NCI-H1105 treated with DMSO at 0.1 percent for 48 hours (cell line): Measurements from ENCODE around the gene APOE.
"Not testable (repeated sequence)": the region's sequence is repeated elsewhere in the genome, so short reads cannot be mapped to it uniquely, and the experiment has no call there.

Experiments
- DNase-seq: peaks from one replicate; lab custom pipeline; 2025; lab: John Stamatoyannopoulos, UW

APOE gene

DNA sequence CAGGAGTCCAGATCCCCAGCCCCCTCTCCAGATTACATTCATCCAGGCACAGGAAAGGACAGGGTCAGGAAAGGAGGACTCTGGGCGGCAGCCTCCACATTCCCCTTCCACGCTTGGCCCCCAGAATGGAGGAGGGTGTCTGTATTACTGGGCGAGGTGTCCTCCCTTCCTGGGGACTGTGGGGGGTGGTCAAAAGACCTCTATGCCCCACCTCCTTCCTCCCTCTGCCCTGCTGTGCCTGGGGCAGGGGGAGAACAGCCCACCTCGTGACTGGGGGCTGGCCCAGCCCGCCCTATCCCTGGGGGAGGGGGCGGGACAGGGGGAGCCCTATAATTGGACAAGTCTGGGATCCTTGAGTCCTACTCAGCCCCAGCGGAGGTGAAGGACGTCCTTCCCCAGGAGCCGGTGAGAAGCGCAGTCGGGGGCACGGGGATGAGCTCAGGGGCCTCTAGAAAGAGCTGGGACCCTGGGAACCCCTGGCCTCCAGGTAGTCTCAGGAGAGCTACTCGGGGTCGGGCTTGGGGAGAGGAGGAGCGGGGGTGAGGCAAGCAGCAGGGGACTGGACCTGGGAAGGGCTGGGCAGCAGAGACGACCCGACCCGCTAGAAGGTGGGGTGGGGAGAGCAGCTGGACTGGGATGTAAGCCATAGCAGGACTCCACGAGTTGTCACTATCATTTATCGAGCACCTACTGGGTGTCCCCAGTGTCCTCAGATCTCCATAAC lies at the start of gene APOE:
Gene APOE, plus strand, starts transcription at position 360 of the 724 bp plus-strand sequence. CDS start 829 bp downstream, outside the sequence.
- no peak for DNase-seq

DNA sequence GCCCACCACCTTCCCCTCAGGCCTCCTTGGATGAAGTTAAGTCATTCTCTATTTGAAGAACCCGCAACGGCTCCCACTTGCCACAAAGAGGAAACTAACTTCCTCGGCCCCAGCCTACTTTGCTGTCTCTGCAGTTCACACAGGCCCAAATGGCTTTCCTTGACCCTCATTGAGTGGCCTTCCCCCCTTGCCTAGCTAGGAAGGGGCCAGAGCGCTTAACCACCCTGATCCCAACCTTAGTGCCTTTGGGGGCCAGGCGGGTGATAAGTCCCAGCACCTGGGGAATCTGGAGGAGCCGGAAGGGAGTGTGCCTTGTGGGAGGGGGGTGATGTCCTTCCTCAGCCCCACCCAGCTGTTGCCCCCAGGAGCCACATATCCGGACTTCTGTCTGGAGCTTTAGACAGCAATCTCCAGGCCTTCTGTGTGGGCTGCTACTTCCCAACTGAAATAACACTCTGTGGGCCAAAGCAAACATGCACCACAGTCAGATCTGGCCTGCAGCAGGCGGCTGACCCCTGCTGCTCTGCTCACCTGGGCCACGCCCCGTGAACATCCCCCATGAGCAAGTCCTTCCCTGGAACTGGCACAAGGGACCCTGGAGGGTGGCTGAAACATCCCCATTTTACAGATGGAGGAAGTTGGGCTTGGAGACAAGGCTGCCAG lies 49.0 kb upstream of the APOE start:
- DNase-seq: no peak

DNA sequence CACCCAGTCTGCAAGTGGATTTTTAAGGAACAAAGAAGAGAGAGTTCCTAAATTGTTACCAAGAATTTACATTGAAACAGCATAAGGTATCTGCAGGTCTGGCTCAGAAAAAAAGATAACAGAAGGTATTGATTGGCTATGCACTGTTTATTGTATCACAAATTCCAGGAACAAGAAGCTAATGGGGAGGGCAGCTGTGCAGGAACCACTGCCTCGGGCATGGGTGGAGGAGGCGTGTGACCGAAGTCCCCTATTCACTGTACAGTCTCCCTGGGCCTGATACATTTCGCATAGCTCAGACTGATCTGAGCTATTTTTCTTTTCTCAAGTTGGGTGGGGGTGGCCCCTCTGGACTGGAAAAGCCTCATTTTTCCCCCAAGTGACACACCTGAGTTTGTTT lies 47.8 kb upstream of the APOE start:
- no peak for DNase-seq

DNA sequence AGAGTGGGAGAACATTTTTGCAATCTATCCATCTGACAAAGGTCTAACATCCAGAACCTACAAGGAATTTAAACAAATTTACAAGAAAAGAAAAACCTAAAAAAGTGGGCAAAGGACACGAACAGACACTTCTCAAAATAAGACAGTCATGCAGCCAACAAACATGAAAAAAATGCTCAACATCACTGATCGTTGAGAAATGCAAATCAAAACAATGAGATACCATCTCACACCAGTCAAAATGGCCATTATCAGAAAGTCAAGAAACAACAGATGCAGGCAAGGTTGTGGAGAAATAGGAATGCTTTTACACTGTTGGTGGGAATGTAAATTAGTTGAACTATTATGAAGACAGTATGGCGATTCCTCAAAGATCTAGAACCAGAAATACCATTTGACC lies 44.0 kb upstream of the APOE start:
- DNase-seq: not testable (repeated sequence)

DNA sequence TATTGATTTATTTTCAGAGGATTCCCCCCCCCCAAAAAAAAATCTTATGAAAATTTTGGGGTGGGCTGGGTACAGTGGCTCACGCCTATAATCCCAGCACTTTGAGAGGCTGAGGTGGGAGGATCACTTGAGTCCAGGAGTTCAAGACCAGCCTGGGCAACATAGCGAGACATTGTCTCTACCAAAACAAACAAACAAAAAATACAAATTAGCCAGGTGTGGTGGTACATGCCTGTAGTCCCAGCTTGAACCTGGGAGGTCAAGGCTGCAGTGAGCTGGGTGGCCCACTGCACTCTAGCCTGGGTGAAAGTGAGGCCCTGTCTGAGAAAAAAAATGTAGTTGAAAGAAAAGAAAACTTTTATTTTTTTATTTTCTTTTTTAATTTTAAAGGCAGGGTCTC lies 41.6 kb upstream of the APOE start:
- no peak for DNase-seq

DNA sequence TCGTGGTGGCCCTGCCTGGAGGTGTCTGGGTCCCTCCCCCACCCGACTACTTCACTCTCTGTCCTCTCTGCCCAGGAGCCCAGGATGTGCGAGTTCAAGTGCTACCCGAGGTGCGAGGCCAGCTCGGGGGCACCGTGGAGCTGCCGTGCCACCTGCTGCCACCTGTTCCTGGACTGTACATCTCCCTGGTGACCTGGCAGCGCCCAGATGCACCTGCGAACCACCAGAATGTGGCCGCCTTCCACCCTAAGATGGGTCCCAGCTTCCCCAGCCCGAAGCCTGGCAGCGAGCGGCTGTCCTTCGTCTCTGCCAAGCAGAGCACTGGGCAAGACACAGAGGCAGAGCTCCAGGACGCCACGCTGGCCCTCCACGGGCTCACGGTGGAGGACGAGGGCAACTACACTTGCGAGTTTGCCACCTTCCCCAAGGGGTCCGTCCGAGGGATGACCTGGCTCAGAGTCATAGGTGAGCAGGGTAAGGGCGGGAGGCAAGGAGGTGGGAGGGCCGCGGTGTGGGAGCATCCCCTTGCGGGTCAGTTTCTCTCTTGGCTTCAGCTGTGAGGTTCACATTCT lies 40.3 kb upstream of the APOE start:
- DNase-seq: no peak

DNA sequence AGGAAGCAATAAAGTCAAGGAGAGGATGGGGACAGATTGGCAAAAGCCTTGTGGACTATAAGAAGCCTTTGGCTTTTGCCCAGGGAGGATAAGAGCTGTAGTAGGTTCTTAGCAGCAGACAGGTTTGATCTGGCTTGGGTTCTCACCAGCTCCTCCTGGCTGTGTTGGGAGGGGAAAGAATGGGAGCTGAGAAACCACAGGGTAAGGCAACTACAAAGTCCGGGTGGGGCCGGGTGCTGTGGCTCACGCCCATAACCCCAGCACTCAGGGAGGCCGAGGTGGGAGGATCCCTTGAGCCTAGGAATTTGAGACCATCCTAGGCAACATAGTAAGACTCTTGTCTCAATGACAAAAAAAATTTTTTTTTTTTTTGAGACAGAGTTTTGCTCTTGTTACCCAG lies 38.9 kb upstream of the APOE start:
- DNase-seq: no peak

DNA sequence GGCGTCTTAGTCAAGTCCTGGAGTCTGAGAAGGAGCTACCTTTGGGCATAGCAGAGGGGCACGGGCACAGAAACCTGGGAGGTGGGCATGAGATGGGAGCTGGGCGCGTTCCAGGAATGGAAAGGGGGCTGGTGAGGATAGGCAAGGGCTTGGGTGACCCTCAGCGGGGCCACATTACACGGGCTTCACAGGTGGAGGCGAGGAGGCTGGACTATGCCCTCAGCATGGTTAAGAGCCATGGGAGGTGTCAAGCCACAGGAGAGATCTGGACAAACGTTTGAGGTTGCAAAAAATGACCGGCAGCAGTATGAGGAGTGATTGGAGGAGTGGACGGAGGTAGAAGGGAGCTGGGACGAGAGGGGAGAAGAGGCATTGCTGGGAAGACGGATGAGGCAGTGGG lies 38.0 kb upstream of the APOE start:
- no peak for DNase-seq

DNA sequence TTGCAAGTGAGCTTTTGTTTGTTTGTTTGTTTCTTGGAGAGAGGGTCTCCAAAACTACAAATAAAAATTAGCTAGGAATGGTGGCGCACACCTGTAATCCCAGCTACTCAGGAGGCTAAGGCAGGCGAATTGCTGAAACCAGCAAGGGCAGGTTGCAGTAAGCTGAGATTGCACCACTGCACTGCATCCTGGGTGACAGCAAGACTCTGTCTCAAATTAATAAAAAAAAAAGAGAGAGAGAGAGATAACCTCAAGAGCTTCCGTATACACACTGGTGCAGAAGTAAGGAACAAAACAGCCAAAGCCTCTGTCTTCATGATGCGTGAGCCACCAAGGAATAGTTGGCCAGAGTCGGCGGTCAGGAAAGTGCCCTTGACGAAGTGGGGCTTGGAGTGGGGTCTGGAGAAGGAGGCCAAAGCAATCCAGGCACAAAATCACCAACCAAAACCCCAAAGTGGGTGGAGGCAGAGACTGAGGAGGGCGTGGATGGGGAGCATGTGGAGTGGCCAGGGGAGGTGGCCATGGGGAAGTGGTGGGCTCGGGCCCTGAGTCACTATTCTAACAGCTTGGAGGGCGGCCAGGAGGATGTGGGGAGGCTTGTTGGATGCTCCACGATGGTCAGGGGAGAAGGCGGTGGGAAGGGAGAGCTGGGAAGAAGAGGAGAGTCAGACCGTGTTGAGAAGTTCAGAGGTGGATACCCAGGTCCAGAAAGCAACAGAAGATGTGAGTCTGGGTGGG lies 35.7 kb upstream of the APOE start:
- DNase-seq: no peak

DNA sequence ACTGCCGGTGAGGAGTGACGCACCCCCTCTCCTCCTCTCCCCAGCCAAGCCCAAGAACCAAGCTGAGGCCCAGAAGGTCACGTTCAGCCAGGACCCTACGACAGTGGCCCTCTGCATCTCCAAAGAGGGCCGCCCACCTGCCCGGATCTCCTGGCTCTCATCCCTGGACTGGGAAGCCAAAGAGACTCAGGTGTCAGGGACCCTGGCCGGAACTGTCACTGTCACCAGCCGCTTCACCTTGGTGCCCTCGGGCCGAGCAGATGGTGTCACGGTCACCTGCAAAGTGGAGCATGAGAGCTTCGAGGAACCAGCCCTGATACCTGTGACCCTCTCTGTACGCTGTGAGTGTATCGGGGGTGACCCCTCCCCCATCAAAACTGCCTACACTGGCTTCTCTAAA lies 33.8 kb upstream of the APOE start:
- DNase-seq: no peak

DNA sequence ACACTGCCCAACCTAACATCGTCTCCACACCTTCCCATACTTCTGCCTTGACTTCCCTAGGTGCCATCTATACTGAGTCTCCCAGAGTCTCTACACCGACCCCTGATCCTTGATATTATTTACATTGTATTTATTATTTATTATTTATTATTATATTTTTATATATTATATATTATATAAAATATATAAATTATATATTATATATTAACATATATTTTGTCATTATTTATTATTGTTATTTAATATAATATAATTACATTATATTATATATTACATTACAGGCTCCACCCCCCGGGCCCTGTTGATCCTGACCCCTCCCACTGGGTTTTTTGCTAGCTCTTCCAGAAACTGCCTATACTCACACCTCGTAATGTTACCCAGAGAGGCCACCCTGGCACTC lies 32.9 kb upstream of the APOE start:
- no peak for DNase-seq

DNA sequence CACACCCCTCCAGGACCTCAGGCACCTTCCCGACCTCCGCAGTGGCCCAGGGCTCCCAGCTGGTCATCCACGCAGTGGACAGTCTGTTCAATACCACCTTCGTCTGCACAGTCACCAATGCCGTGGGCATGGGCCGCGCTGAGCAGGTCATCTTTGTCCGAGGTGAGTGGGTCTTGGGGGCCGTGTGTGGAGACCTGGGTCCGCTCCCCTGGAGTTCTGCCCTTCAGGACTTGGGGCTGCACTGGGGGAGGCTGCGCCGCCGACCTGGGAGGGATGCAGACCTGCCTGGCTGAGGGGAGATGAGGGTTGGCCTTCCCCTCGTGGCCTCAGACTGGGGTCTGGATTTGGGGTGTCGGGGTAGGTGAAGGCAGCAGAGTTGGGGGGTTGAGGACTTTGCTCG lies 31.3 kb upstream of the APOE start:
- no peak for DNase-seq

DNA sequence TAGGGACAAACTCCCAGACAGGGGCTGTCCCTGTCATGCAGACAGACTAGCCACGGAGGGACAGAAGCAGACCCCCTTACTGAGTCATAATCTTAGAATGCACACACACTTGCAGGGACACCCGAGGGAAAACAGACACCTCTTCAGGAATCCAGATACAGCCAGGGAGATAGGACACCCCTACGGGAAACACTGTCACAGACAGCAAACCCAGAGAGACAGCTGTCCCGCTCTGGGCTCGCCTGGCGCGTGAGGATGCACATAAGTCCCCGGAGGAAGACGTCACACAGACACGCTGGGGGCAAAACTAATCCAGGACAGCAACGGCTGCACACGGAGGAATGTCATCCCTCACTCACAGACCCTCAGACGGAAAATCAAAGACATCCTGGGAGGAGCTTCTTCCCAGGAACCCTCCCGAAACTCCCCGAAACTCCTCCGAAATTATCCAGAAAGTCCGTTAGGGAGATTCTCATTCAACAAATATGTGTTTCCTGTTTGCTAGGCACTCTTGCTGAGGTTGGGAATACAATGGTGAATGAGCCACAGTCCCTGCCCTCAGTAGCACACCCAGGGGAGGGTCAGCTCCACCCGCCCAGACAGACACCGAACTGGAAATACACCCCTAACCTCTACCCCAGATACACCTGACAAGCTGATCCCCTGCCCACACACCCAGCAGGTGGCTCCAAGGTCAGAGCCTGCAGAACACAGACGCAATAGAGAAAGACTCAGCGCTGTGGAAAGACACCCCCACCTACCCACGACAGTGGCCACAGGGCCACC lies 29.7 kb upstream of the APOE start:
- no peak for DNase-seq

DNA sequence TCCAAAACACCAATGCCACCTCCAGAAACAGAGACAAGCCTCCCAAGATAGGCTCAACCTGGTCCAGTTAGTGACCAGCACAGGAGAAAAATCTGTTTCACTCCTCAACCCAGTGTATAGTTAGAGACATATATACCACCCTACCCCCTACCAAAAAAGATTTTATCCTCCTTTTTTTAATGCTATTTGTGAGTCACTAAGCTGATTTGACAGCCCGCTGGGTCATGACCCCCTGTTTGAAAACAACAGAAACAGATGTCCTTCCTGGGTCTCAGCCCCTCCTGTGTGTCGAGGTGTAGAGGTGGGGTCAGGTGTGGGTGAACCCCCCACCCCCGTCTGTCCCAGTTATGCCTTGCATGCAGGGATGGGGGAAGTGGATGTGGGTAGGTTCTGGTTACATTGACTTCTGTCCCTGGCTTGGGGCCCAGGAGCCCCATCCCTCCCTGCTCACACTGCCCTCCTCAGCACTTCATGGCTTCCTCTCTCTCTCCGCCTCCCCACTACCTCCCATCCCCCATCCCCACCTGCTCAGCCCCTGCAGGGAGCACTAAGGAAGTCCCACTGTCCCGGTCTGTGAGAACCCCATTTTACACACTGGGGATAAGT lies 28.6 kb upstream of the APOE start:
- no peak for DNase-seq

DNA sequence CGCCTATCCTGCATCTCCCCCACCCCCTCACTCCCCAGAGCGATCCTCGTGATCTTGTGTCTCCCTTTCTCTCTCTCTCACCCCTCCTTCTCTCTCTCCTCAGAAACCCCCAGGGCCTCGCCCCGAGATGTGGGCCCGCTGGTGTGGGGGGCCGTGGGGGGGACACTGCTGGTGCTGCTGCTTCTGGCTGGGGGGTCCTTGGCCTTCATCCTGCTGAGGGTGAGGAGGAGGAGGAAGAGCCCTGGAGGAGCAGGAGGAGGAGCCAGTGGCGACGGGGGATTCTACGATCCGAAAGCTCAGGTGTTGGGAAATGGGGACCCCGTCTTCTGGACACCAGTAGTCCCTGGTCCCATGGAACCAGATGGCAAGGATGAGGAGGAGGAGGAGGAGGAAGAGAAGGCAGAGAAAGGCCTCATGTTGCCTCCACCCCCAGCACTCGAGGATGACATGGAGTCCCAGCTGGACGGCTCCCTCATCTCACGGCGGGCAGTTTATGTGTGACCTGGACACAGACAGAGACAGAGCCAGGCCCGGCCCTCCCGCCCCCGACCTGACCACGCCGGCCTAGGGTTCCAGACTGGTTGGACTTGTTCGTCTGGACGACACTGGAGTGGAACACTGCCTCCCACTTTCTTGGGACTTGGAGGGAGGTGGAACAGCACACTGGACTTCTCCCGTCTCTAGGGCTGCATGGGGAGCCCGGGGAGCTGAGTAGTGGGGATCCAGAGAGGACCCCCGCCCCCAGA lies 27.3 kb upstream of the APOE start:
- DNase-seq: no peak

DNA sequence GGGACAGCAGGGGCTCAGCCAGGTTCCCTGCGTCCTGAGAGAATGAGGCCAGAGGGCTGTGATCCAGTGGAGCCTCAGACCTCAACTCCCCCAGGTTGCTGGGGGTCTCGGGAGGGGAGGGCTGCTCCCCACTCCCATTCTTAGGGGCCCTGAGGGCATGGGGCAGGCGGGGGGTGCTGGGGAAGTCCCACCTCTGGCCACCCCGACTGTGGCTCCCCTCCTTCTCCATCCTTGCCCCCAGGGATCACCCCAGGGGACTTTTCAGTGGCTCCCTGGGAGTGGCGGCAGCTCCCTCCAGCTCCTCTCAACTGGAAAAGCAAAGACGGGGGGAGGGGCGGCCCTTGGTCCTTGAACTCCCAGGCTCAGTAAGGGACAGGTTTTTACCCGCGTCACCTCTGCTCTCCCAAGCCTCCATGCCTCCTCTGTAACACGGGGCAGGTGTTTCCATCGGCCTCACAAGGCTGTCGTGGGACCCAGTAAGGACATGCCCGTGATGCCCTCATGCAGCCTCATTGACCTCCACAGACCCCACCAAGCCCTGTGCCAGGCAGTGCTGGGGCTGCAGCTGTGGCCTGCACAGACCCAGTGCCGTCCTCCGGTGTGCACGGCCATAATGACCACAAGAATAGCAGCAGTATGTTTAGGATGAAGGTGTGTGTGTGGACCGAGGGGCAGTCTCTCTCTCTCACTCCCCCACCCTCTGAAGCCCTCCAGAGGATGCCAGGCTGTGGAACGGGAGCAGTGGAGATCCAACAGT lies 26.1 kb upstream of the APOE start:
- no peak for DNase-seq

DNA sequence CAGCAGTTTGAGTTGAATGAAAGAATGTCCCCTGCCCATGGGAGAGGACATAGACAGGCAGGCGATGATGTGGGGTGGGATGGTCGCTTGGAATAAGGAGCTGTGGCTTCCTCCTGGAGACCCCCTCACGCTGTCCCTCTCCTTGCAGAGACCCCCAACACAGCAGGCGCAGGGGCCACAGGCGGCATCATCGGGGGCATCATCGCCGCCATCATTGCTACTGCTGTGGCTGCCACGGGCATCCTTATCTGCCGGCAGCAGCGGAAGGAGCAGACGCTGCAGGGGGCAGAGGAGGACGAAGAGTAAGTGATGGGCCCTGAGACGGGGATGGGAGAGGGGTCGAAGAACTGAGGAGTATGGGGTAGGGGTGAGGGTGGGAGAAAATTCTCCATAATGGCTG lies 23.5 kb upstream of the APOE start:
- no peak for DNase-seq

DNA sequence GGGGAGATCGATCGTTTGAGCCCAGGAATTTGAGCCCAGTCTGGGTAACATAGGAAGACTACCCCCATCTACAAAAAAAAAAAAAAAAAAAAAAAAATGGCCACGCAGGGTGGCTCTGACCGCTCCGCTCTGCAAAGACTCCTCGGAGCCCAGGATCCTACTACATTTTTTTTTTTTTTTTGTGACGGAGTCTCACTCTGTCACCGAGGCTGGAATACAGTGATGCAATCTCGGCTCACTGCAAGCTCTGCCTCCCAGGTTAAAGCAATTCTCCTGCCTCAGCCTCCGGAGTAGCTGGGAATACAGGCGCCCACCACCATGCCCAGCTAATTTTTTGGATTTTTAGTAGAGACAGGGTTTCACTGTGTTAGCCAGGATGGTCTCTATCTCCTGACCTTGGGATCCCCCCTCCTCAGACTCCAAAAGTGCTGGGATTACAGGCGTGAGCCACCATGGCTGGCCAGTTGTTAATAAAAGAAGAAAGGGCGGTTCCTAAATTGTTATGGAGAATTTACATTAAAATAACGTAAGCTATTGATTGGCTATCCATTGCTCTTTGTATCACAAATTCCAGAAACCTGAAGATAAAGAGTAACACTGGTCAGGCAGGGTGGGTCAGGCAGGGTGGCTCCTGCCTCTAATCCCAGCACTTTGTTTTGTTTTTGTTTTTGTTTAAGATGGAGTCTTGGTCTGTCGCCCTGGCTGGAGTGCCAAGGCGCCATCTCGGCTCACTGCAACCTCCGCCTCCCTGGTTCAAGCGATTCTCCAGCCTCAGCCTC lies 22.8 kb upstream of the APOE start:
- DNase-seq: not testable (repeated sequence)

DNA sequence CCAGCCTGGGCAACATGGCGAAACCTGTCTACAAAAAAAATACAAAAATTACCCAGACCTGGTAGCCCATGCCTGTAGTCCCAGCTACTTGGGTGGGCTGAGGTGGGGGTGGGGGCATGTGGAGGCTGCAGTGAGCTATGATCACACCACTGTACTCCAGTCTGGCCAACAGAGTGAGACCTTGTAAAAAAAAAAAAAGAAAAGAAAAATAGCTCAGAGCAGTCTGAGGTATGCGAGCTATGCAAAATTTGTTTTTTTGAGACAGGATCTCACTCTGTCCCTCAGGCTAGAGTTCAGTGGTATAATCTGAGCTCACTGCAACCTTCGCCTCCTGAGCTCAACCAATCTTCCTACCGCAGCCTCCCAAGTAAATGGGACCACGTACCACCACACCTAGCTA lies 21.7 kb upstream of the APOE start:
- no peak for DNase-seq
